Measurements from ENCODE around the gene FGD1. TPM values are rescaled to one million over a fixed set of nuclear protein-coding genes. Genes with fewer than 3 reads are reported as not detected.
"Not testable (repeated sequence)": the region's sequence is repeated elsewhere in the genome, so short reads cannot be mapped to it uniquely, and the experiment has no call there.

FGD1 gene
- total RNA-seq, 2 experiments from 2014 or later: 0.12 TPM; not detected in 1

DNA sequence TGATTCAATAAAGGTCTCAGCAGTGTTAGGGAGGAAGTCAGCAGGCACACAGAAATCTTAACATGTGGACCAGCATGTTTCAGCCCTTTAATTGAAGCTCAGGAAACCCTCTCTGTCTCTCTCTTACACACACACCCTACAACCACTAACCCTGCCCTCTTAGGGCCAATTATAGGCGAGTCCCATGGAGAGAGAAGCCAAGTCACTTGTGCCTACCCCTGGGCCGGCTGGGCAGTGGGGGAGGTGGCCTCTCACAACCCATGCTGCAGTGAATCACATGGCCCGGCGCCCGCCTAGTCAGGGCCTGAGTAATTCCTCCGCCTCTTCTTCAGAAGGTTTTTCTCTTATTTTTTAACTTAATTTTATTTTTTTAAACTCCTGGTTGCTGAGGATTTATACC is 3.7 kb downstream of the FGD1 start:
- no peak for DNase-seq
- H3K36me3 Mint-ChIP-seq: no peaks in the 10 kb centered on the region
- H3K27me3 Mint-ChIP-seq: peaks cover 32% of the 10 kb centered on the region
- CTCF ChIA-PET: no interaction called here
- no peak overlapping the region for H3K27ac Mint-ChIP-seq
- H3K9me3 Mint-ChIP-seq (ENCODE audit: low read depth): no peaks in the 10 kb centered on the region
- no peak for ATAC-seq
- no peak overlapping the region for H3K4me3 Mint-ChIP-seq
- H3K4me1 Mint-ChIP-seq: no peaks in the 10 kb centered on the region

DNA sequence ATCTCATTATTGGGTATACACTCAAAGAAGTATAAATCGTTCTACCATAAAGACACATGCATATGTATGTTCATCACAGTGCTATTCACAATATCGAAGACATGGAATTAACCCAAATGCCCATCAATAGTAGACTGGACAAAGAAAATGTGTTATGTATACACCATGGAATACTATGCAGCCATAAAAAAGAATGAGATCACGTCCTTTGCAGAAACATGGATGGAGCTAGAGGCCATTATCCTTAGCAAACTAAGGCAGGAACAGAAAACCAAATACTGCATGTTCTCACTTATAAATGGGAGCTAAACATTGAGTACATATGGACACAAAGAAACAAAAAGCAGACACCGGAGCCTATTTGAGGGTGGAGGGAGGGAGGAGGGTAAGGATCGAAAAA is 6.2 kb downstream of the FGD1 start:
- peaks cover 17% of the 10 kb centered on the region for H3K27me3 Mint-ChIP-seq
- H3K4me1 Mint-ChIP-seq; H3K9me3 Mint-ChIP-seq (ENCODE audit: low read depth); DNase-seq; H3K36me3 Mint-ChIP-seq; CTCF ChIA-PET; H3K4me3 Mint-ChIP-seq; ATAC-seq; H3K27ac Mint-ChIP-seq: not testable (repeated sequence)

DNA sequence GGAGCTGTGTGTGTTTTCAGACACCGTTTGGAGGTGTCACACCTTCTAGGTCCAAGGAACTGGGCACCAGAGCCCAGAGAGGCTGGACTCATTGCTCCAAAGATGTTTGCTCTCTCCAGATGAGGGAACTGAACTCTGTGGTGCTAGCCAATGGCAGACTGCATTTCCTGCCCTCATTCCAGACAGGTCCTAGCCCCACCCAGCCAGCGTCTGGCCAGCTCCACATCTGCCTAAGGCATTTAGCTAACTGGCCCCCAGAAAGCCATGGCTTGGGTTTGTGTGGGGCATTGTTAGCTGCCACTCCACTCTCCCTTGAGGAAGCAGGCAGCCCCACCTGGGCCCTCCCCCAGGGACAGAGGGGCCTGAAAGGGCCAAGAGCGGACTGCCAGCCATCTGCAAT is 11.4 kb downstream of the FGD1 start:
- no peaks in the 10 kb centered on the region for H3K4me1 Mint-ChIP-seq
- H3K27me3 Mint-ChIP-seq: no peaks in the 10 kb centered on the region
- H3K27ac Mint-ChIP-seq: no peak overlapping the region
- ATAC-seq (no peak), DNase-seq (no peak)
- no peaks in the 10 kb centered on the region for H3K36me3 Mint-ChIP-seq
- H3K9me3 Mint-ChIP-seq (ENCODE audit: low read depth): no peaks in the 10 kb centered on the region
- no peak overlapping the region for H3K4me3 Mint-ChIP-seq
- CTCF ChIA-PET: no interaction called here

DNA sequence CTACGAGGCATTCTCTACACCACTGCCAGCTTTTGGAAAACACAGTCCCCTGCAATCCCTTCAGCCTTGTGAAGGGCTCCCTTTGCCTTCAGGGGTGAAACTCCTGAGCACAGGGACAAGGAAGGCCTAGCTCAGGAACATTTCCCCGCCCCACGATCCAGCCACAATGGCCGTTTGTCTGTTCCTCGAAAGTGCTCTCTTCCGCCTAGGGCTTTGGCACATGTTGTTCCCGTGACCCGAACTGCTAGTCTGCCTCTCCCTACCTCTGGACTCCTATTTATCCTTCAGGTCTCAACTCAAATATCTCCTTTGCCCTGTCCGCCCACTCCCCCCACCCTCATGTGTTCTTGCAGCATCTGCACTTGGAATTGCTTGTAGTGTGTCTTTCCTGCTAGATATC is 12.1 kb downstream of the FGD1 start:
- DNase-seq (no peak), ATAC-seq (no peak)
- H3K27me3 Mint-ChIP-seq: no peaks in the 10 kb centered on the region
- no peaks in the 10 kb centered on the region for H3K9me3 Mint-ChIP-seq (ENCODE audit: low read depth)
- no peak overlapping the region for H3K27ac Mint-ChIP-seq
- H3K4me1 Mint-ChIP-seq: no peaks in the 10 kb centered on the region
- no peak overlapping the region for H3K4me3 Mint-ChIP-seq
- CTCF ChIA-PET: no interaction called here
- H3K36me3 Mint-ChIP-seq: no peaks in the 10 kb centered on the region

DNA sequence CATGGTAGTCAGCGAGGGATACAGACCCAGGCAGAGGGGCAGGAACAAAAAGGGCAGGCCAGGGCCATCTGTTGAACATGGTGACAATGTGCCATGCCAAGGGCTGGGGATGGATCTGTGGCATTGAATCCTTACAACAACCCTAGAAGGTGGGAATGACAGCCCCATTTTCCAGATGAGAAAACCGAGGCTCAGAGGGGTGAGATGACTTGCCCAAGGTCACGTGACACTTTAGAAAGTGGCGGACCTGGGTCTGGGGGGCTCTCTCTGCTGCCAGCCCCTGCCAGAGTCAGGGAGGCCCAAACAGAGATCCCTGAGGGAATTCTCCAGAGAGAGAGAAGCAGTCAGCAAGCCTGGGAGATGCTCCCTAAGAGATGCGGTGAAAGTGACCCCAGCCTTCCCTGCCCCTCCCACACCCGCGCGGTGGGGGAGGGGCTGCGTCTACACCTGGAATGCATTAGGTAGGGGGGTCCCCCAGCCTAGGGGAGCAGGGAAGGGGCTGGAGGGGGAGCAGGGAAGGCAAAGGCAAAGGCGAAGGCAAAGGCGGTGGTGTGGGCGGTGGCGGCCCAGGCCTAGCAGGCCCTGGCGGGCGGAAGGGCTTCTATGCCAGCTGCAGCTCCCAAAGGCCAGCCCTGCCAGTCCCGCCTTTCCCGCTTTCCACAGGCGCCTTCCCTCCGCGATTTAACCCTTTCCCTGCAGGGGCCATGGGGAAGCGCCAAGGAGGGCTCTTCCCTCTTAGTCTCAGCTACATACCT is 13.0 kb downstream of the FGD1 start:
- Mint-ChIP-seq H3K27me3 (no peaks in the 10 kb centered on the region), H3K4me3 (no peak overlapping the region), H3K27ac (no peak overlapping the region), H3K36me3 (no peaks in the 10 kb centered on the region), H3K9me3 (ENCODE audit: low read depth) (no peaks in the 10 kb centered on the region), H3K4me1 (no peaks in the 10 kb centered on the region)
- ATAC-seq (no peak), DNase-seq (no peak)
- CTCF ChIA-PET: no interaction called here

DNA sequence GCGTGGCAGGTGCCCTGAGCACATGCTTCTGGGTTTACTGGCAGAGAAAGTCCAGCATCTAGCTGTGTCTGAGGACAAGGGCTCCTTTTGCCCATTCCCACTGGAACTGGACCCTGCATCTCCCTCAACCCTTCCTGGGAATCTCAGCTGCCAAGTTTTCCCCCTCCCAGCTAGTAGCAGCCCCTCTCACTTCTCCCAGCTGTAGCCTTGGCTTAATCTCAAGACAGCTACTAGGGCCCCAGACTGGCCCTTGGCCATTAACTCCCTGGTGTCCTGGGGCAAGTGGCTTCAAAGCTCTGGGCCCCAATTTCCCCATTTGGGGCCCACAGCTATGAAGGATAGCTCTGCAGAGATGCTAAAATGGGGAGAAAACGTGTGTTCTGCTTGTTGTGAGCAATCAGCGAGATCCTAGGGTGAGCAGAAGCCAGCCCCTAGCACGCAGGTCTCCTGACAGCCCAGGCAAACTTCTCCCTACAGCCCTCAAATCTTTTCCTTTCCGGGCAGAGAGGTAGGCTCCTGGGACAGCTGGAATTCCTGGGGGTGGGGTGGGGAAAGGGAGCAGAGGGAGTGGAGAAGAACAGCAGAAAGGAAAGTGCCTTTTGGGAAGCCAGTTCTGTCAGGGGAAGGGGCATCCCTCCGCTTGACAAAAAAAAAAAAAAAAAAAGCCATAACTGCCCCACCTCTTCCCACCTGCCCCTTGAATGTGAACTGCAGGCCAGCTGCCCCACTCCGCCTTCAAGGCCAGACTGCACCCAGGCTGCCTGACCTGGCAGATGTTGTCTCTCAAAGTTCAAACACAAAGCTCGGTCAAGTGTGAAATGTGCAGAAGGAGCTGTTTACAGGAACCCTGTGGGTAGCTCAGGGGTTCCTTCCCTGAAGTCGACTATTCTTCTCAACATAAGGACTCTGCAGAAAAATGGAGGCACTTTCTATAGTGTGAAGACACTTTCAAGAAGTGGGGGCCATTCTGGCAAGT is 16.6 kb downstream of the FGD1 start:
- Mint-ChIP-seq H3K4me1 (no peaks in the 10 kb centered on the region), H3K27me3 (no peaks in the 10 kb centered on the region), H3K36me3 (no peaks in the 10 kb centered on the region), H3K4me3 (no peak overlapping the region), H3K27ac (no peak overlapping the region), H3K9me3 (ENCODE audit: low read depth) (no peaks in the 10 kb centered on the region)
- CTCF ChIA-PET: interaction anchor here (0.7 kb wide), 1 partner anchor 278 kb away, joined by 4 read pairs; no protein-coding TSS in a partner anchor
- ATAC-seq (no peak), DNase-seq (no peak)

DNA sequence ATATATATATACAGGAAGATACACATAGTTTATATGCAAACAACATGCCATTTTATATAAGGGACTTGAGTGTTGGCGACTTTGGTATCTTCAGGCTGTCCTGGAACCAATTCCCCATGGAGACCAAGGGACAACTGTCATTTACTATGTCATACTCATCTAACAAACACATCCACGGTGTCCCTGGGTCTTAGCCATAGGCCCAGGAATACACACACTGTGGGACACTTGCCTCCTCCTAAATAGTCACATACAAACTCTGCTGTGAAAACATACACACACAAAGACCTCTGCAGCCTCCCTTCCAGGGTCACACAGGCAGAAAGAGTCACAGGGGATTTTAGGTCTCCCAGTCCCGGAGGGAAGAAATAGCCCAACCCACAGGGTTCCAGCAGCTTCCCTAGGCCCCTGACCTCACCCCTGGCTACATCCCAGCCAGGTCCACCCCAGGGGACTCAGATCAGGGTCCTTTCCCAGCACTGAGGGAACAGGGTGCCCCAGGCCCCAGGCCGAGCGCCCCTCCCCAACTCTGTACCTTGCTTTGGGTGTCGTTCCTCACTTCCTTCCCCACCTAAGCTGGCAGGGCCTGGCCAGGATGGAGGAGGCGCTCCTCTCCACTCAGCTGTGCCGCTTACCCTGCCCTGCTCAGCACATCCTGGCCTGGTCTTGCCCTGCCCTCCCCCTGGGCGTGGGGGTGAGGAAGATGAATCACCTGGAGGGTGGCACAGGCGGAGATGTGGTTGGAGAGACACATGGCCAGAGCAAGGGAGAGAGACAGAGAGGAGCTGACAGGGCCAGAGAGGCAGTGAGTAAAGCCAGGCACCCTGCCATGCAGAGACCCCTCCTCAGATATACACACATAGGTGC is 21.8 kb downstream of the FGD1 start:
- Mint-ChIP-seq H3K36me3 (no peaks in the 10 kb centered on the region), H3K27me3 (no peaks in the 10 kb centered on the region), H3K27ac (no peak overlapping the region), H3K4me1 (no peaks in the 10 kb centered on the region), H3K9me3 (ENCODE audit: low read depth) (no peaks in the 10 kb centered on the region), H3K4me3 (no peak overlapping the region)
- ATAC-seq (no peak), DNase-seq (no peak)
- CTCF ChIA-PET: no interaction called here

DNA sequence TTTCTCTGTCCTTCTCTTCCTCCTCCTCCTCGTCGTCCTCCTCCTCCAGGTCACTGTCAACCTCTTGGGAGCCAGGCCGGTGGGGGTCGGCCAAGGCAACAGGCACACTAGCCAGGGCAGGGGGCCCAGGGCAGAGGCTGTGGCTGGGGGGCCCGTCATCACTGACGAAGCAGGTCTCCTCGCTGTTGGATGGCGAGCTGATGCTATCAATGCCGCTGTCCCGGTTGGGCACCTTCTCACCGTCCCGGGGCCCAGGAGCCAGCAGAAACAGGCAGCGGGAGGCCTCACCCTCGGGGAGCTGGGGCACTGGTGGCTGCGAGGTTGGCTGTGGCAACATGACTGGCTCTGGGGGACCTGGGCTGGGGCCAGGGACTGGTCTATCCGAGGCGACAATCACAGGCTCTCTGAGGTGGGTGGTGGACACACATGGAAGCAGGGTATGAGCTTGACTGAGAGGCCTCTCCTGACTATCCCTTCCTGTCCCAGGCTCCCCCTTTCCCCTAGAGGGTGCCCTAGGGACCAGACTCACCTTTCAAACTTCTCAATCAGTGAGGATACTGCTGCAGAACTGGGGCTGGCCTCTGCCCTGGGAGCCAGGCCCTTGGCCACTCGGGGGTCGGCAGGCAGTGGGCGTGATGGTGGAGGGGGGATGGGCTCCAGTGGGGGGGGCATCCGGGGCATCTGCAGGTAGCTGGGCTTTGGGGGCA is 25.8 kb downstream of the FGD1 start:
- Mint-ChIP-seq H3K36me3 (no peaks in the 10 kb centered on the region), H3K9me3 (ENCODE audit: low read depth) (no peaks in the 10 kb centered on the region), H3K27me3 (no peaks in the 10 kb centered on the region), H3K4me3 (no peak overlapping the region), H3K4me1 (no peaks in the 10 kb centered on the region), H3K27ac (no peak overlapping the region)
- CTCF ChIA-PET: no interaction called here
- DNase-seq (no peak), ATAC-seq (no peak)

DNA sequence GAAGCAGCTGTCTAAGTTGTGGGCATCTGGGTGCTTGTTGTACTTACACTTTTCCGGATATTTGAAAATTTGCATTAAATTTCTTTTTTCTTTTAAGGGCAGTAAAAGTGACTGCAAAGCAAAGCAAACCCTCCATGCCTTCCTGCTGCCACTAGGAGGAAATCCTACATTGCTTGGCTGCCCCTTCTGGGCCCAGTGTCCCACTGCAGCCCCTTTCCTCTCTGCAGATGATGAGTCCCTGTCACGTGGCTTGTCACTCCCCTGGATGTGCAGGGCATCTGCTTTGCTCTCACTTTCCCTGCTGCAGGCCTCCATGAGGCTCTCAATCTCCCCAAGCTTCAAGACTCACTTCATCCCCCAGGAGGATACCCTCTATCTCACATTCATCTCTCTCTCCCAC is 43.1 kb downstream of the FGD1 start:
- Mint-ChIP-seq H3K9me3 (ENCODE audit: low read depth) (no peaks in the 10 kb centered on the region), H3K36me3 (no peaks in the 10 kb centered on the region), H3K27ac (no peak overlapping the region), H3K4me1 (no peaks in the 10 kb centered on the region), H3K4me3 (no peak overlapping the region), H3K27me3 (no peaks in the 10 kb centered on the region)
- CTCF ChIA-PET: interaction anchor here (1.2 kb wide), 1 partner anchor 12 kb away, joined by 3 read pairs; the partner anchor contains the start of gene TSR2
- ATAC-seq (no peak), DNase-seq (no peak)

DNA sequence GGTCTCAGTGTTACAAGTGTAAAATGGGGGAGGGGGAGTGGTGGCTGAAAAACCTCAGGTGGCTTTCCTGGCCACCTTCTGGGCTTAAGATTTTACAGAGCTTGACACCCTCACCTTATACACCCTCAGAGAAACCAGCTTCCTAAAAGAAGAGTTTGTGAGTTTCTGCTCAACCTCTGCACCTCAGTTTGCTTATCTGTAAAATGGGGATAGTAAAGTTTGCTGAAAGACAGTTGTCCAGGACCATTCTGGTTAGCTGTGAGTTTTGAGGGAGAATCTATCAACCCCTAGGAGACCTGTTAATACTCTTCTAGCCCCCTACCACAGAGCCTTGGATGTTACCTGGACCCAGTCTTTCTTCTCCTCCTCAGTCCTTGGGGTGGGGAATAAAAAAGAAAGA is 46.1 kb downstream of the FGD1 start:
- Mint-ChIP-seq H3K9me3 (ENCODE audit: low read depth) (no peaks in the 10 kb centered on the region), H3K27ac (no peak overlapping the region), H3K4me3 (no peak overlapping the region), H3K36me3 (peaks cover 4% of the 10 kb centered on the region), H3K4me1 (no peaks in the 10 kb centered on the region), H3K27me3 (no peaks in the 10 kb centered on the region)
- DNase-seq (no peak), ATAC-seq (no peak)
- CTCF ChIA-PET: no interaction called here

DNA sequence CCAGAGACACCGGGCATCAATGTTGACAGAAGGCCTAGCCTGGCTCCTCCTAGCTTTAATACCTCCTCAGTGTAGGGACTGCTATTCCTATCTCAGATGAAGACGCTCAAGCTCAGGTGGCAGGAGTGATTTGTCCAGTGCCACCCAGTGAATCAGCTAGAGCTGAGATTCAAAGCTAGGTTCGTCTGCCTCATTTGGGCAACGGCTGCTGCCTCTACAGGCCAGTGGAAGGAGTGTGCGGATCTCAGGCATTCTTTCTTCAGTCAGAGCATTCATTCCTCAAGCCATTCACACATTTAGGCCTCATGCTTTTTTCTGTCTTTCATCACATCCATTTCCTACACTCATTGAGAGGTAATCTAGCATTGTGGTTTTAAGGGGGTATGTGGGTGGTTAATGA is 48.6 kb downstream of the FGD1 start:
- H3K4me1 Mint-ChIP-seq: peaks cover 3% of the 10 kb centered on the region
- H3K4me3 Mint-ChIP-seq: no peak overlapping the region
- H3K27me3 Mint-ChIP-seq: no peaks in the 10 kb centered on the region
- ATAC-seq: no peak
- H3K36me3 Mint-ChIP-seq: peaks cover 9% of the 10 kb centered on the region
- no peak for DNase-seq
- no peak overlapping the region for H3K27ac Mint-ChIP-seq
- CTCF ChIA-PET: no interaction called here
- H3K9me3 Mint-ChIP-seq (ENCODE audit: low read depth): no peaks in the 10 kb centered on the region

DNA sequence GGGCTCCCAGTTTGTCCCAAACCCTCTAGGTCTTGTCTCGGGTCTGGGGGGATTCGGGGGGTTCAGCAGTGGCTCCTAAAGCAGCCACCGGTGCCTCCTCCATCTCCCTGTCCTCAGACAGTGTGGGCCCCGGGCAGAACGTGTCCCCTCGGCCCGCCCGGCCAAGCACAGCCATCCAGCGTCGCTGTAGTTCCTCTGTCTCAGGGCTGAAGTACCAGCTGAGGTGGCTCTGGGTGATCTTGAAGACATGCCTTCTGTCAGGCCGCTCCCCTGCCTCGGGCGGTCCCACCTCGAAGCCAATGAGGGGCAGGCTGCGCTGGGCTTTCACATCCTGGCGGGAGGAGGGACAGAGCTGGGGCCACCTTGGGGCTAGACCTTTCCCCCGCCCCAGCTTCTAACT is 50.0 kb downstream of the FGD1 start:
- Mint-ChIP-seq H3K4me3 (no peak overlapping the region), H3K9me3 (ENCODE audit: low read depth) (no peaks in the 10 kb centered on the region), H3K4me1 (peaks cover 16% of the 10 kb centered on the region), H3K27ac (no peak overlapping the region), H3K36me3 (peaks cover 9% of the 10 kb centered on the region), H3K27me3 (no peaks in the 10 kb centered on the region)
- no peak for DNase-seq
- CTCF ChIA-PET: no interaction called here
- ATAC-seq: no peak

DNA sequence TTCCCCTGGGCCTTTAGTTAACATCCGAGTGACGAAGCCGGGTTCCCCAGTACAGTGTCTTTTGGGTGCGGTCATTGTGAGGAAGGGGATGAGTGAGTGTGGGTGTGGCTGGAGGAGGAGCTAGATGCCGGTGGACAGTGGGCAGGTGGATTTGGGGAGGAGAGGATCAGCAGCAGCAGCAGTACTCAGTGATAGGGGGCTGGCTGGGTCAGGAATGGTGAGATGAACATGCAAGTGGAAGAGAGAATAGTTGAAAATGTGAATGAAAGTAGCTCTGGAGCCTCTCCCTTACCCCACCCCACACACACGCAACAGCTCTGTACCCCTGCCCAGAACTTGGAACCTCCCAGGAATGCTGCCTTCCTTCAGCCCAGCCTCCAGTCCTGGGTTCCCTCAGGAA is 51.3 kb downstream of the FGD1 start:
- ATAC-seq (no peak), DNase-seq (no peak)
- no peak overlapping the region for H3K4me3 Mint-ChIP-seq
- H3K27me3 Mint-ChIP-seq: no peaks in the 10 kb centered on the region
- CTCF ChIA-PET: no interaction called here
- peaks cover 9% of the 10 kb centered on the region for H3K36me3 Mint-ChIP-seq
- no peaks in the 10 kb centered on the region for H3K9me3 Mint-ChIP-seq (ENCODE audit: low read depth)
- peaks cover 20% of the 10 kb centered on the region for H3K4me1 Mint-ChIP-seq
- H3K27ac Mint-ChIP-seq: peak overlapping the region; percentile 52

All from activated CD8-positive, alpha-beta memory T cell treated with anti-CD3 and anti-CD28 coated beads, Interleukin-2, amount 10 ng/mL, durations not matched to agents 7 days and 5 days (primary cell).